GM21529 (cell line): ENCODE measurements around the gene KCNJ6.

Experiments
- ATAC-seq: cut with Tn5 transposase; IDR thresholded peaks from one replicate; pipeline ENCODE4 v1.9.1; 2021; ENCODE audit not compliant: unreplicated experiment

The KCNJ6 gene

DNA sequence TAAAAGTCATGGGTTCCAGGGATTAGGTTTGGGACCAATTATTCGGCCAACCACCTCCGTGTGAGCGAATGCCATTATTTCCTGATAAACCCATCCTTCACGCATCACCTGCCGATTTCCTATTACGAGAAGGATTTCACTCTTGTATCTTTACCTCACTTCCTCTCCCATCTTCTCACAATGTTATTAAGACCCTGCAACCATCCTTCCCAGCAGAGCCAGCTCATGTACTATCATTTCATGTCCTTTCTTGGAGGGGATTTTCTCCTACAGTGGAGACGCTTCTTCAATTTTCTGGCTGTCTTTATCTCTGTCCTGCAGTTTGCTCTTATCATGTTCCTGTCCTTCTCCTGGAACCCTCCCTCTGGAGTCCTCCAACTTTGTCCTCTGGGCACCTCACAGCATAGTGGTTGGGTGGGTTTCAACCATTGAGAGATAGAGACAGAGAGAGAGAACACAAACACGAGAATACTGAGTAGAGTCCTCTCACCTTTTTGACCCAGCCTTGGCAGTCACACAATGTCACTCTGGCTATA lies 357.5 kb downstream of the KCNJ6 start:
- ATAC-seq, result no peak
